Measurements from ENCODE around the gene PLIN5. TPM values are rescaled to one million over a fixed set of nuclear protein-coding genes. Genes with fewer than 3 reads are reported as not detected.

Gene PLIN5
- total RNA-seq, 3 donors from 2014 or later: 10.4 to 26.2 (median 15.4) TPM

DNA sequence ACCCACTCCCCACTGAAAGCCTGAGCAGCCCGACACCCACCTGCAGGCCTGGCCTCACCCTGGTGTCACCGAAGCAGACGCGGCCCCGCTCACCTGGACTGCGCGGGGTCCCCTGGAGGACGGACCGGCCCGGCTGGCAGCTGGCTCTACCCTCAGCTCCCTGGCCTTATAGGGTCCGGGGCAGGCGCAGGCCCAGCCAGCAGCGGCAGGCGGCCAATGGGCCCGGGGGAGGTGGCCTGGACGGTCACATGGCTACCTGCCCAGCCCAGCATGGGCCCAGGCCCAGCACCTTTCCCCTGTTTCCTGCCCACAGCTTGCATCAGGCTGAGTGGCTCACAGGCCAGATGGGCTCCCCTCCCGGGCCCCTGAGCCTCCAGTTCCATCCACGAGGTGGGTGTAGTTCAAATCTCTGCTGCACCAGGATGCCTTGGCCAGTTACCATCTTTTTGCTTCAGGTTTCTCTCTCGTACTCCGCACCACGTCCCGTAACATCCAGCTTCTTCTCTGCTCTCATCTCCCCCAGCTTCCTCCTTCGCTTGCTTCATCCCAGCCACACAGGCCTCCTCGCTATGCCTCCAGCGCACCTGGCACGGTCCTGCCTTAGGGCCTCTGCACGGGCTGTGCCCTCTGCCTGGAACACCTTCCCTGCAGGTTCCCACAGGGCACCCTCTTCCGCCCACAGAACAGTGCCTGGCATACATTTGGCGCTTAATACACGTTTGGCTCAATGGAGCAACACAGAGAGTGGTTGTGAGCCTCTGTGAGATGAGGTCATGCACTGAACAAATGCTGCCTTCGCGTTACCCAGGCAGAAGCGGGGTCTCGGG, 16.5 kb downstream of the PLIN5 start, which contains the start of gene PLIN4:
Gene PLIN4, minus strand, starts transcription at position 142 of the 827 bp plus-strand sequence. CDS start 214 bp downstream, outside the sequence.
- intact Hi-C loops (cut with DNase I; ENCODE audit: low total_unique reads): no loop called here
- no peak for TF ChIP-seq POLR2A (IDR thresholded peaks at IDR 0.05)
- TF ChIP-seq POLR2AphosphoS5 (IDR thresholded peaks at IDR 0.05): peak in 1 of 3 donors; percentile 22
- TF ChIP-seq CTCF (IDR thresholded peaks at IDR 0.05): no peak
- DNase-seq (ENCODE audit: low spot score in 2 of 2): peak; percentile 62 to 74
- H3K4me3 ChIP-seq: peak within 1 kb of the TSS; percentile 26 to 61 (median 28)
- peaks cover 7 to 10% of the 10 kb centered on the region in 2 donors for H3K4me1 ChIP-seq
- H3K27ac ChIP-seq: peak within 1 kb of the TSS; percentile 72 to 88
- no peaks in the 10 kb centered on the region for H3K36me3 ChIP-seq
- no peaks in the 10 kb centered on the region for H3K27me3 ChIP-seq
- no peaks in the 10 kb centered on the region for H3K9me3 ChIP-seq

- Histone ChIP-seq H3K36me3 (no peaks in the 10 kb centered on the region), H3K27ac (peak overlapping the region; percentile 72 to 88), H3K4me1 (peaks cover 7 to 10% of the 10 kb centered on the region in 2 donors), H3K27me3 (no peaks in the 10 kb centered on the region), H3K4me3 (peak overlapping the region in 2 of 3 donors; percentile 28 to 61), H3K9me3 (no peaks in the 10 kb centered on the region)
- TF ChIP-seq POLR2AphosphoS5 (IDR thresholded peaks at IDR 0.05) (no peak), POLR2A (IDR thresholded peaks at IDR 0.05) (no peak)
- no peak for DNase-seq (ENCODE audit: low spot score in 2 of 2)
- intact Hi-C loops (cut with DNase I; ENCODE audit: low total_unique reads): no loop called here
Observed at GRCh38 chr19:4517451-4518057, 17.5 kb downstream of the PLIN5 start.

DNA sequence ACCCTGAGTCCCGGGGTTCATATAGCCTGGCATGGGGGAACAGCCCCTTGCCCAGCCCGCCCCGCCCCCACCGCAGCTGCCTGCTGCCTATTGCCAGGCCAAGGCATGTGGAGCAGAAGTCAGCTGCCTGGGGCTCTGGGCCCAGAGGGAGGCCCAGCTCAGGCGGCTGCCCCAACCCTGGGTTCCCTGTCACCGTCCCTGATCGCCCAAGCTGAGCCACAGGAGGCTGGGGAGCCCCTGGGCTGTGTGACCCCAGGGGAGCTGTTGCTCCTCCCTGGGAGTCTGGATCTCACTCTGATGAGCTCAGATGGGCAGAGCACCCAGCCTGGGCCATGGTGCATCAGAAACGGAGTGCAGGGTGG, 18.1 kb downstream of the PLIN5 start:
- Histone ChIP-seq H3K27ac (peak overlapping the region in 1 of 2 donors; percentile 88), H3K27me3 (no peaks in the 10 kb centered on the region), H3K9me3 (no peaks in the 10 kb centered on the region), H3K4me1 (peaks cover 7 to 10% of the 10 kb centered on the region in 2 donors), H3K4me3 (peak overlapping the region in 1 of 3 donors; percentile 28), H3K36me3 (no peaks in the 10 kb centered on the region)
- no peak for TF ChIP-seq CTCF (IDR thresholded peaks at IDR 0.05)
- TF ChIP-seq POLR2A (IDR thresholded peaks at IDR 0.05): no peak
- no peak for TF ChIP-seq POLR2AphosphoS5 (IDR thresholded peaks at IDR 0.05)
- intact Hi-C loops (cut with DNase I; ENCODE audit: low total_unique reads): no loop called here
- DNase-seq (ENCODE audit: low spot score in 2 of 2): no peak

GRCh38 chr19:4516199-4516938, 18.7 kb downstream of the PLIN5 start:
- Histone ChIP-seq H3K4me3 (peak overlapping the region in 1 of 3 donors; percentile 28), H3K36me3 (no peaks in the 10 kb centered on the region), H3K9me3 (no peaks in the 10 kb centered on the region), H3K27me3 (no peaks in the 10 kb centered on the region), H3K4me1 (peaks cover 7 to 10% of the 10 kb centered on the region in 2 donors), H3K27ac (peak overlapping the region in 1 of 2 donors; percentile 88)
- TF ChIP-seq POLR2A (IDR thresholded peaks at IDR 0.05): no peak
- no peak for TF ChIP-seq CTCF (IDR thresholded peaks at IDR 0.05)
- TF ChIP-seq POLR2AphosphoS5 (IDR thresholded peaks at IDR 0.05): no peak
- no peak for DNase-seq (ENCODE audit: low spot score in 2 of 2)
- intact Hi-C loops (cut with DNase I; ENCODE audit: low total_unique reads): no loop called here

GRCh38 chr19:4515732-4516131, 19.3 kb downstream of the PLIN5 start:
- Histone ChIP-seq H3K36me3 (no peaks in the 10 kb centered on the region), H3K27ac (no peak overlapping the region), H3K27me3 (no peaks in the 10 kb centered on the region), H3K4me1 (peaks cover 7 to 10% of the 10 kb centered on the region in 2 donors), H3K9me3 (no peaks in the 10 kb centered on the region), H3K4me3 (no peak overlapping the region)
- DNase-seq (ENCODE audit: low spot score in 2 of 2): no peak
- TF ChIP-seq POLR2AphosphoS5 (IDR thresholded peaks at IDR 0.05): no peak
- no peak for TF ChIP-seq CTCF (IDR thresholded peaks at IDR 0.05)
- TF ChIP-seq POLR2A (IDR thresholded peaks at IDR 0.05): no peak
- intact Hi-C loops (cut with DNase I; ENCODE audit: low total_unique reads): no loop called here

All from breast epithelium (tissue), 4 donors.